Esophagus squamous epithelium (tissue), 4 donors: Measurements from ENCODE around the gene TLK1.

ENCODE experiments used
- POLR2A ChIP-seq, 4 donors: fragments of 450-650 bp; IDR thresholded peaks; one replicate each; pipeline ENCODE4 v1.6.1; 2017; ENCODE audit warnings: antibody characterized with exemption in 4 of 4, mild to moderate bottlenecking in 4 of 4, moderate library complexity in 3 of 4
- TF ChIP-seq, protein P1 (sequence below), 6 experiments: fragments of 450-650 bp in 4 of 6; fragments of 200-600 bp in 2 of 6; sonication (generic) in 2 of 6; IDR thresholded peaks; one replicate each; pipeline ENCODE4 v1.5.1; 2016 to 2019; ENCODE audit warnings: antibody characterized with exemption in 6 of 6, mild to moderate bottlenecking in 4 of 6, moderate library complexity in 4 of 6

GRCh38 chr2:171081649-171082111 is 79.0 kb downstream of the TLK1 start:
- TF ChIP-seq, protein P1, sequence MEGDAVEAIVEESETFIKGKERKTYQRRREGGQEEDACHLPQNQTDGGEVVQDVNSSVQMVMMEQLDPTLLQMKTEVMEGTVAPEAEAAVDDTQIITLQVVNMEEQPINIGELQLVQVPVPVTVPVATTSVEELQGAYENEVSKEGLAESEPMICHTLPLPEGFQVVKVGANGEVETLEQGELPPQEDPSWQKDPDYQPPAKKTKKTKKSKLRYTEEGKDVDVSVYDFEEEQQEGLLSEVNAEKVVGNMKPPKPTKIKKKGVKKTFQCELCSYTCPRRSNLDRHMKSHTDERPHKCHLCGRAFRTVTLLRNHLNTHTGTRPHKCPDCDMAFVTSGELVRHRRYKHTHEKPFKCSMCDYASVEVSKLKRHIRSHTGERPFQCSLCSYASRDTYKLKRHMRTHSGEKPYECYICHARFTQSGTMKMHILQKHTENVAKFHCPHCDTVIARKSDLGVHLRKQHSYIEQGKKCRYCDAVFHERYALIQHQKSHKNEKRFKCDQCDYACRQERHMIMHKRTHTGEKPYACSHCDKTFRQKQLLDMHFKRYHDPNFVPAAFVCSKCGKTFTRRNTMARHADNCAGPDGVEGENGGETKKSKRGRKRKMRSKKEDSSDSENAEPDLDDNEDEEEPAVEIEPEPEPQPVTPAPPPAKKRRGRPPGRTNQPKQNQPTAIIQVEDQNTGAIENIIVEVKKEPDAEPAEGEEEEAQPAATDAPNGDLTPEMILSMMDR (IDR thresholded peaks at IDR 0.05): no peak
- TF ChIP-seq POLR2A (IDR thresholded peaks at IDR 0.05): no peak
